OCI-LY7 (cell line): ENCODE measurements around the gene ZIC2. TPM values are rescaled to one million over a fixed set of nuclear protein-coding genes. Genes with fewer than 3 reads are reported as not detected.

Experiments used
- BruUV-seq: library from RNA; stranded (reverse); fragments of 400-500 nt; replicated peaks from 2 replicates; lab custom pipeline; 2021; lab: Mats Ljungman, UMichigan
- CTCF ChIA-PET: fragments of 300-600 bp; sonication (Branson Sonifier 250); formaldehyde crosslinking; loops from one replicate; lab custom pipeline; 2022; ENCODE audit warnings: antibody characterized with exemption; ENCODE audit not compliant: unreplicated experiment; lab: Charles Lee
- POLR2A ChIA-PET: fragments of 300-600 bp; sonication (Branson Sonifier 250); formaldehyde crosslinking; loops from one replicate; lab custom pipeline; 2022; ENCODE audit warnings: antibody characterized with exemption; lab: Charles Lee
- DNase-seq: peaks from one replicate; pipeline ENCODE4 v3.0.0-alpha.2; 2015; ENCODE audit warnings: low spot score
- H2AFZ ChIP-seq: fragments of 200-600 bp; sonication (generic), shearing (Covaris generic); 2 replicates; pipeline ENCODE4 v1.6.1; 2014; ENCODE audit warnings: mild to moderate bottlenecking, antibody characterized with exemption, low read length, moderate library complexity
- H3K27ac ChIP-seq: fragments of 200-600 bp; sonication (generic); 2 replicates; pipeline ENCODE4 v1.5.1; 2014; ENCODE audit warnings: mixed run types, low read depth, mild to moderate bottlenecking, moderate library complexity, low read length, inconsistent platforms; ENCODE audit not compliant: poor library complexity, severe bottlenecking
- H3K36me3 ChIP-seq: fragments of 200-600 bp; sonication (generic); 2 replicates; pipeline ENCODE4 v1.6.1; 2014; ENCODE audit warnings: mild to moderate bottlenecking, antibody characterized with exemption, low read length, moderate library complexity, mixed read lengths; ENCODE audit not compliant: insufficient read depth
- H3K4me1 ChIP-seq: fragments of 200-600 bp; sonication (generic); 2 replicates; pipeline ENCODE4 v1.5.1; 2014; ENCODE audit warnings: mild to moderate bottlenecking, low read length; ENCODE audit not compliant: insufficient read depth, poor library complexity, severe bottlenecking
- H3K4me2 ChIP-seq: fragments of 200-600 bp; sonication (generic); 2 replicates; pipeline ENCODE4 v1.6.1; 2014; ENCODE audit warnings: mild to moderate bottlenecking, low read length
- H3K4me3 ChIP-seq: fragments of 200-600 bp; sonication (generic); 2 replicates; pipeline ENCODE4 v1.5.1; 2014; ENCODE audit warnings: mild to moderate bottlenecking, low read depth, low read length; ENCODE audit not compliant: poor library complexity, severe bottlenecking
- H3K79me2 ChIP-seq: fragments of 200-600 bp; sonication (generic); 2 replicates; pipeline ENCODE4 v1.6.1; 2016; ENCODE audit warnings: low read depth, mild to moderate bottlenecking, low read length, moderate library complexity, mixed read lengths; ENCODE audit not compliant: insufficient read depth
- H3K9me2 ChIP-seq: fragments of 200-600 bp; sonication (generic); 2 replicates; pipeline ENCODE4 v1.6.1; 2016; ENCODE audit warnings: mild to moderate bottlenecking, low read length, mixed read lengths; ENCODE audit not compliant: insufficient read depth
- H3K9me3 ChIP-seq: fragments of 200-600 bp; sonication (generic); 2 replicates; pipeline ENCODE4 v1.6.1; 2014; ENCODE audit warnings: mild to moderate bottlenecking, mixed run types, low read length, mixed read lengths
- H4K20me1 ChIP-seq: fragments of 200-600 bp; sonication (generic); 2 replicates; pipeline ENCODE4 v1.6.1; 2014; ENCODE audit warnings: mild to moderate bottlenecking, antibody characterized with exemption, low read length, moderate library complexity, mixed read lengths; ENCODE audit not compliant: insufficient read depth
- EZH2phosphoT487 ChIP-seq: fragments of 200-600 bp; sonication (generic); IDR thresholded peaks from 2 replicates; pipeline ENCODE4 v1.6.1; 2018; ENCODE audit warnings: low read depth, borderline replicate concordance, mild to moderate bottlenecking, mixed run types, antibody characterized with exemption, low read length, moderate library complexity, mixed read lengths
- intact Hi-C: fragments of 100-400 bp; cut with micrococcal nuclease; formaldehyde crosslinking; loops from one replicate; pipeline ENCODE4 v1.10.0; 2022; ENCODE audit not compliant: unreplicated experiment
- total RNA-seq, 2 experiments: library from RNA; depleted of rRNA in 1 of 2; stranded (reverse); fragments of >200 nt in 1 of 2; shearing (Covaris generic) in 1 of 2; gene quantifications; 2 replicates each; pipeline ENCODE4 v1.2.3, GENCODE V29; 2014 to 2022
- TF ChIP-seq, protein P1 (sequence below): fragments of 200-600 bp; sonication (generic); conservative IDR thresholded peaks from 2 replicates; pipeline ENCODE4 v1.5.1; 2014; ENCODE audit warnings: mild to moderate bottlenecking, antibody characterized with exemption, low read length, moderate library complexity, mixed read lengths

Gene ZIC2
- total RNA-seq, 2 experiments from 2014 or later = not detected

DNA sequence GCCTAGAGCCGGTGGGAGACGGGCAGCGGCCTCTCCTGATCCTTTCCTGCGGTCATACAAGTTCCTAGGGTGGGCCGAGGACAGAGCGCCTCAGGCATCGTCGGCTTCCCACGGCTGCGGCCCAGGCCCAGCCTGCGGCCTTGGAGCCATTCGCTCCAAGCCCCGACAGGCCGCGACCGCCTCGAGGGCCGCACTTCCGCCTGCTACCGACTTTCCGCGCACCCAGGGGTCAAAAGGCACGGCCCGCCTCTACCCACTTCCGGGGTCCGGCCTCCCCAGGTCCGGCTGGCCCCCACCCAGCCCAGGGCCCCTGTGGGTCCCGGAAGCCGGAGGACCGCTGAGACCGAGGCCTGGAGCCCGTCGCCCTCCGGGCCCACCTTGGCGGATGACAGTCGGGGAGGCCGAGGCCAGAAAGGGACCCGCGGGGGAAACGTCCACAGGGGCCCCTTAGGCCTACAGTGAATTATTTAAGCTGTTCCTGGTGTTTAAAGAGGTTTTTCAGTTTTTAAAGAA, 16.2 kb downstream of the ZIC2 start:
- H2AFZ ChIP-seq = no peak overlapping the region
- BruUV-seq = no TSS peak
- no peaks in the 10 kb centered on the region for H3K4me1 ChIP-seq
- H3K9me3 ChIP-seq = no peaks in the 10 kb centered on the region
- no peak overlapping the region for H3K4me3 ChIP-seq
- intact Hi-C loops = no loop called here
- no peaks in the 10 kb centered on the region for H4K20me1 ChIP-seq
- no peaks in the 10 kb centered on the region for H3K79me2 ChIP-seq
- no peak for DNase-seq
- H3K27ac ChIP-seq = no peak overlapping the region
- no peak overlapping the region for H3K4me2 ChIP-seq
- TF ChIP-seq, protein P1, sequence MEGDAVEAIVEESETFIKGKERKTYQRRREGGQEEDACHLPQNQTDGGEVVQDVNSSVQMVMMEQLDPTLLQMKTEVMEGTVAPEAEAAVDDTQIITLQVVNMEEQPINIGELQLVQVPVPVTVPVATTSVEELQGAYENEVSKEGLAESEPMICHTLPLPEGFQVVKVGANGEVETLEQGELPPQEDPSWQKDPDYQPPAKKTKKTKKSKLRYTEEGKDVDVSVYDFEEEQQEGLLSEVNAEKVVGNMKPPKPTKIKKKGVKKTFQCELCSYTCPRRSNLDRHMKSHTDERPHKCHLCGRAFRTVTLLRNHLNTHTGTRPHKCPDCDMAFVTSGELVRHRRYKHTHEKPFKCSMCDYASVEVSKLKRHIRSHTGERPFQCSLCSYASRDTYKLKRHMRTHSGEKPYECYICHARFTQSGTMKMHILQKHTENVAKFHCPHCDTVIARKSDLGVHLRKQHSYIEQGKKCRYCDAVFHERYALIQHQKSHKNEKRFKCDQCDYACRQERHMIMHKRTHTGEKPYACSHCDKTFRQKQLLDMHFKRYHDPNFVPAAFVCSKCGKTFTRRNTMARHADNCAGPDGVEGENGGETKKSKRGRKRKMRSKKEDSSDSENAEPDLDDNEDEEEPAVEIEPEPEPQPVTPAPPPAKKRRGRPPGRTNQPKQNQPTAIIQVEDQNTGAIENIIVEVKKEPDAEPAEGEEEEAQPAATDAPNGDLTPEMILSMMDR = no peak
- TF ChIP-seq EZH2phosphoT487 = no peak
- CTCF ChIA-PET = no interaction called here
- H3K9me2 ChIP-seq = no peaks in the 10 kb centered on the region
- no peaks in the 10 kb centered on the region for H3K36me3 ChIP-seq
- POLR2A ChIA-PET = interaction anchor here (0.6 kb wide), 1 partner anchor 214 kb away, joined by 3 read pairs; no protein-coding TSS in a partner anchor

DNA sequence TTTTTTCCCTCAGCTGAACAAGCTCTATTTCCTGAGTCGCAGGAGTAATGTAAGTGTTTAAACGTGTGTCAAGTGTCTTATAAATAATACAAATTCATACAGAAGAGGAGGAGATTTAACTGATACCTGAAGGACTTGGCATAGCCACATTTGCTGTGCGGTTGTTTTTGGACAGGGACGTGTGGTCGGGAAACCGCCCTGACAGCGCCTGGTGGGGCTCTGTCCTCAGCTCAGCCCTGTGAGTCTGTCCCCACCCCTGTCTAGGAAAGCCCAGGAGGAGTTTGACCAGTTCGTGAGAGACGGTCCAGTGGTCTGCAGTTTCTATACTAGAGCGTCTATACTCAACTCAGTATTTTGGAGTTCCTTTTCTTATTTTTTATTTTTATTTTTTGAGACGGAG, 16.7 kb downstream of the ZIC2 start:
- no peak for DNase-seq
- no peak overlapping the region for H3K4me2 ChIP-seq
- POLR2A ChIA-PET = interaction anchor here (0.6 kb wide), 1 partner anchor 215 kb away, joined by 3 read pairs; no protein-coding TSS in a partner anchor
- no peaks in the 10 kb centered on the region for H3K9me3 ChIP-seq
- no peak overlapping the region for H3K27ac ChIP-seq
- H4K20me1 ChIP-seq = no peaks in the 10 kb centered on the region
- H3K4me1 ChIP-seq = no peaks in the 10 kb centered on the region
- intact Hi-C loops = no loop called here
- TF ChIP-seq, protein P1 = no peak
- no peak for TF ChIP-seq EZH2phosphoT487
- no peaks in the 10 kb centered on the region for H3K36me3 ChIP-seq
- no peak overlapping the region for H3K4me3 ChIP-seq
- CTCF ChIA-PET = no interaction called here
- H3K9me2 ChIP-seq = no peaks in the 10 kb centered on the region
- BruUV-seq = no TSS peak
- H2AFZ ChIP-seq = no peak overlapping the region
- H3K79me2 ChIP-seq = no peaks in the 10 kb centered on the region

DNA sequence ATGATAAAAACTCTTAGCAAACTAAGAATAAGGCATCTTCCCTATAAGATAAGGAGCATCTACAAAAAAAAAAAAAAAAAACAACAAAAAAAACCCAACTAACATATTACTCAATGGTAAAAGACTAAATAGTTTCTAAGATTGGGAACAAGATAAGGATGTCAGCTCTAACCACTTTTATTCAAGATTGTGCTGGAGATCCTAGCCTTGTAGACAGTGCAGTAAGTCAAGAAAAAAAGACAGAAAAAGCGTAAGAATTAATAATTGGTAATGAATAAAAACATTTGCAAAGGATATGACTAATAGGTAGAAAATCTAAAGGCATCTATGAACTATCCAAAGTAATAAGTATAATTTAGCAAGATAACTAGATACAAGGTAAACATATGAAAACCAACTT, 33.0 kb downstream of the ZIC2 start:
- BruUV-seq = no TSS peak
- no peaks in the 10 kb centered on the region for H3K9me2 ChIP-seq
- CTCF ChIA-PET = no interaction called here

More for the DNA sequence above, 33.0 kb downstream of the ZIC2 start:
- H4K20me1 ChIP-seq = no peaks in the 10 kb centered on the region
- no peak overlapping the region for H3K4me2 ChIP-seq
- no peaks in the 10 kb centered on the region for H3K4me1 ChIP-seq
- TF ChIP-seq, protein P1 = no peak
- no peak for TF ChIP-seq EZH2phosphoT487
- H2AFZ ChIP-seq = no peak overlapping the region
- no peak overlapping the region for H3K4me3 ChIP-seq
- H3K36me3 ChIP-seq = no peaks in the 10 kb centered on the region
- POLR2A ChIA-PET = no interaction called here
- H3K9me3 ChIP-seq = no peaks in the 10 kb centered on the region
- intact Hi-C loops = no loop called here
- H3K79me2 ChIP-seq = no peaks in the 10 kb centered on the region
- no peak for DNase-seq
- no peak overlapping the region for H3K27ac ChIP-seq
